Thyroid gland (tissue), 4 donors: ENCODE data around the gene POLR1A.

Source experiments
- POLR2A ChIP-seq, 2 donors: fragments of 450-650 bp; IDR thresholded peaks; one replicate each; pipeline ENCODE4 v1.6.1; 2017; ENCODE audit warnings: antibody characterized with exemption in 2 of 2, mild to moderate bottlenecking in 2 of 2, moderate library complexity in 1 of 2
- TF ChIP-seq, protein P1 (sequence below), 6 experiments: fragments of 200-600 bp in 3 of 6; fragments of 450-650 bp in 3 of 6; sonication (generic) in 3 of 6; IDR thresholded peaks; one replicate each; pipeline ENCODE4 v1.5.1; 2016 to 2019; ENCODE audit warnings: antibody characterized with exemption in 6 of 6, mild to moderate bottlenecking in 2 of 6, inconsistent platforms in 1 of 6, moderate library complexity in 1 of 6

DNA sequence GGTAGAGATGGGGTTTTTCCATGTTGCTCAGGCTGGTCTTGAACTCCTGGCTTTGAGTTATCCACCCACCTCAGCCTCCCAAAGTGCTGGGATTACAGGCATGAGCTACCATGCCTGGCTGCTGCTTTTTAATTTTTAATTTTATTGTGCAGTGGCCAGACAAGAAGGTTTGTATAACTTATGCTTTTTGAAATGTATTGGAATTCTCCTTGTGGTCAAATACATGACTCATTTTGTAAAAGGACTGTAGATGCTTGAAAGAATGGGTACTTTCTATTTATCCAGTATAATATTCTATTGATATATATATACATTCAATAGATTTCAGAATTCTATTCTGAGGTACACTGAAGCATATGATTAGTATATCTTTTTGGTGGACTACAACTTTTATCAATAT lies 134.3 kb downstream of the POLR1A start:
- TF ChIP-seq, protein P1, sequence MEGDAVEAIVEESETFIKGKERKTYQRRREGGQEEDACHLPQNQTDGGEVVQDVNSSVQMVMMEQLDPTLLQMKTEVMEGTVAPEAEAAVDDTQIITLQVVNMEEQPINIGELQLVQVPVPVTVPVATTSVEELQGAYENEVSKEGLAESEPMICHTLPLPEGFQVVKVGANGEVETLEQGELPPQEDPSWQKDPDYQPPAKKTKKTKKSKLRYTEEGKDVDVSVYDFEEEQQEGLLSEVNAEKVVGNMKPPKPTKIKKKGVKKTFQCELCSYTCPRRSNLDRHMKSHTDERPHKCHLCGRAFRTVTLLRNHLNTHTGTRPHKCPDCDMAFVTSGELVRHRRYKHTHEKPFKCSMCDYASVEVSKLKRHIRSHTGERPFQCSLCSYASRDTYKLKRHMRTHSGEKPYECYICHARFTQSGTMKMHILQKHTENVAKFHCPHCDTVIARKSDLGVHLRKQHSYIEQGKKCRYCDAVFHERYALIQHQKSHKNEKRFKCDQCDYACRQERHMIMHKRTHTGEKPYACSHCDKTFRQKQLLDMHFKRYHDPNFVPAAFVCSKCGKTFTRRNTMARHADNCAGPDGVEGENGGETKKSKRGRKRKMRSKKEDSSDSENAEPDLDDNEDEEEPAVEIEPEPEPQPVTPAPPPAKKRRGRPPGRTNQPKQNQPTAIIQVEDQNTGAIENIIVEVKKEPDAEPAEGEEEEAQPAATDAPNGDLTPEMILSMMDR (IDR thresholded peaks at IDR 0.05) = no peak
- TF ChIP-seq POLR2A (IDR thresholded peaks at IDR 0.05) = no peak
